ENCODE results near the gene LRRC52.

Gene LRRC52

DNA sequence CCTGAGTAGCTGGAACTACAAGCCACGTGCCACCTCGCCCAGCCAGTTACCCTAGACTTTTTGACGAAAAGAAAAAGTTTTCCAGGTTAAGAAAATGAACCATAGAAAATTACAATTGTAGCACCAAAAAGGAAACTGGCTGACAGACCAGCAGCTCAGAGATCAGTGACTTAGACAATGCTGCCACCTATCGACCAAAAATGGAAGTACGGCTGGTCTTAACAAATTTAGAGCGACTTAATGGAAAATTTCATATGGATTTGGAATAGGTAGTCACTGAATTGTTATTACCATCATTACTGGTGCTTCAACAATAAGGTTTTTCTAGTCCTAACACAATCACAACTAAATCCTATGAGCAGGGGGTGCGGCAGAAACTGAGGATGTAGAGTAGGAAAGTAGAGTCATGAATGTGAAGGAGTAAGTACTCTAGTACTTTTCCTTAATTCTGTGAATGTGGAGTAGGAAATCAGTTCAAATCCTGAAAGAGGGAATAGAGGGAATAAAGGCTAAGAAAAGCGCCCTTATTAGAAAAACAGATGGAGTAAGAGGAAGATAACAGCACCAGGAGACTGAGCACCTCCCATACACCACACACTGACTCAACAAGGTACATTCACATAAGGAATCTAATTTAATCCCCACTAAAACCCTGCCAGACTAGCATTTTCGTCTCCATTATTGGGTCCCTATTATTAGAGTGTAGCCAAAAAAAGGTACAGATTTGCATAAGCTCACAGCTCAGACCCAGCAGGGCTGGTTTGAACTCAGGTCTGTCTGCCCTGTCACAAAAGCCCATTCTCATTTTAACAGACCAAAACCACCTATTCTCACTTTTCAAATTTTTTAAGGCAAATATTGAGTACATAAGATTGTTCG lies 49.4 kb downstream of the LRRC52 start:
- TF ChIP-seq, protein P1, sequence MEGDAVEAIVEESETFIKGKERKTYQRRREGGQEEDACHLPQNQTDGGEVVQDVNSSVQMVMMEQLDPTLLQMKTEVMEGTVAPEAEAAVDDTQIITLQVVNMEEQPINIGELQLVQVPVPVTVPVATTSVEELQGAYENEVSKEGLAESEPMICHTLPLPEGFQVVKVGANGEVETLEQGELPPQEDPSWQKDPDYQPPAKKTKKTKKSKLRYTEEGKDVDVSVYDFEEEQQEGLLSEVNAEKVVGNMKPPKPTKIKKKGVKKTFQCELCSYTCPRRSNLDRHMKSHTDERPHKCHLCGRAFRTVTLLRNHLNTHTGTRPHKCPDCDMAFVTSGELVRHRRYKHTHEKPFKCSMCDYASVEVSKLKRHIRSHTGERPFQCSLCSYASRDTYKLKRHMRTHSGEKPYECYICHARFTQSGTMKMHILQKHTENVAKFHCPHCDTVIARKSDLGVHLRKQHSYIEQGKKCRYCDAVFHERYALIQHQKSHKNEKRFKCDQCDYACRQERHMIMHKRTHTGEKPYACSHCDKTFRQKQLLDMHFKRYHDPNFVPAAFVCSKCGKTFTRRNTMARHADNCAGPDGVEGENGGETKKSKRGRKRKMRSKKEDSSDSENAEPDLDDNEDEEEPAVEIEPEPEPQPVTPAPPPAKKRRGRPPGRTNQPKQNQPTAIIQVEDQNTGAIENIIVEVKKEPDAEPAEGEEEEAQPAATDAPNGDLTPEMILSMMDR (IDR thresholded peaks at IDR 0.05), result peak; percentile 95

GRCh38 chr1:165595246-165595938 lies 51.6 kb downstream of the LRRC52 start:
- TF ChIP-seq, protein P1 (IDR thresholded peaks at IDR 0.05), result no peak

DNA sequence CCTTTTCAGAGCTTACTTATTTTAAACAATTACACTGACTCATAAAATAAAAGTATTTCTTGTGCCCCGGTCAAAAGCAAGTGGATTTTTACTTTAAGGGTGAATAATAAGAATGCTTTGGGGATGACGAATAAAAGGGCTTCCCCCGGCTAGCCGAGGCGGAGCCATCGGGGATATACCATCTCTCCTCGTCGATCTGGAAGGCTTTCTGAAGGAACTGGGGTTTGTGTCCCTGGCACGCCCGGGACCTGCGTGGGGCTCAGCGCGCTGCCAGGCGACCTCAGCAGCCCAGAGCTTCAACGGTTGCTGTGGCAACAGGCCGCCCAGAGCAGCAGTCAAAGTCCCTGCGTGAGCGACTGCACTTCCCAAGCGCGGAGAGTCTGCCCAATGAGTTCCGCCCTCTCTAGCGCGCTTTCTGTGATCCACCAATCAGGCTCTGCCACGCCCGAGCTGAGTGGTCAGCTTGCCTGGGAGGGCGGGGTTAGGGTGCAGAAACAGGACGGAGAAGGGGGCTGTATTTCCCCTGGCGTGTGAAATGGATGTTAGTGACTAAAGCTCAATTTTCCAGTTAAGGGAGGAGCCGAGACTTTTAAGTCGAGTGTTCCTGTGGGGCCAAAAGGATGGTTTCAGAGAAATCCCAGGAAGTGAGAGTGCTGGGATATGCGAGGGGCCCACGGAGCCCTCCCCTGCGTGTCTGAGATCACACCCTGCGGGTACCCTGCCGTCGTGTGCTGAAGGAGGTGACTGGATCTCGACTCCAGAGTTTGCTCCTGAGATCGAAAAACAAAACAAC lies 54.3 kb downstream of the LRRC52 start:
- TF ChIP-seq, protein P1 (IDR thresholded peaks at IDR 0.05), result no peak

GRCh38 chr1:165598676-165599059 lies 54.9 kb downstream of the LRRC52 start:
- TF ChIP-seq, protein P1 (IDR thresholded peaks at IDR 0.05), result no peak

GRCh38 chr1:165600793-165601192 lies 57.0 kb downstream of the LRRC52 start:
- TF ChIP-seq, protein P1 (IDR thresholded peaks at IDR 0.05), result no peak

DNA sequence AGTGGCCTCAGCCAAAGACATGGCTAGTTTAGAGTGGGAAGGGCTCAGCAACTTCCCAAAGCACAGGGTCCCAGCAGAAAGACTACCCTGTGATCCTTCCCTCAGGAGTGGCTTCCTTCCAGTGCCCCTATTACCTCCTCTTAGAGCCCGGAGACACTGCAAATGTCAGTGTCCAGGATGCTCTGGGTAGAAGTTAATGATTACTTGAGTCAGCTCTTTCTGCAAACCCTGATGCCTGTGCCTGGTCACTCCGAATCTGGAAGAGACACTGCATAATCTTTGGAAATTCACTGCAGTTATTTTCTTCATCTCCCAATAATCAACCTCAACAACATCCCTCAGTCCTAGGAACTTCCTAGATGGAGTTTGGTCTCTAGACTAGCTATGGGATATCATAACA lies 60.0 kb downstream of the LRRC52 start:
- TF ChIP-seq, protein P1 (IDR thresholded peaks at IDR 0.05), result no peak

DNA sequence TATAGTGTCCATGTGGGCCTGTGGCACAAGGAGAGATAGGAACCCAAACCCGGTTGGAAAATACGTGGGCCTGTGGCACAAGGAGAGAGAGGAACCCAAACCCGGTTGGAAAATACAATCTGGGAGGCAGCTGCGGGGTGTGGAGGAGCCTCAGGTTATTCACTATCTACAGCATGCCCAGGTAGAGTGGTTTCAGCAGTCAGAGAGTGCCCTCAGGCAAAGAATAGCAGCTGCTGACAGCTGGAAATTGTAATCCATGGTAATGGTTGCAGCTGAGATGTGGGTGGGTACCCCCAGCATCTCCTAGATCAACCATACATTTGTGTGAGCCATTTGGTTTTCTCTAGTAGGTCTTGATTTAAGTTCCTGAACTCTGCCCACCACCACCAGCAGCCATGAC lies 61.4 kb downstream of the LRRC52 start:
- TF ChIP-seq, protein P1 (IDR thresholded peaks at IDR 0.05), result no peak
